Measurements from ENCODE around the gene RFNG. TPM values are rescaled to one million over a fixed set of nuclear protein-coding genes. Genes with fewer than 3 reads are reported as not detected.

Gene RFNG
- total and polyA plus RNA-seq, 2 donors (not counting 1 experiment from before 2014, with no cell fraction given) = 30.1 to 44.5 TPM

- no peaks in the 10 kb centered on the region for H3K9me3 Mint-ChIP-seq (ENCODE audit: insufficient read depth)
- intact Hi-C loops (cut with micrococcal nuclease) = no loop called here
- 81% methylated on average over 23 of the region's 23 CpGs for WGBS (ENCODE audit: insufficient coverage)
These were observed 37.2 kb downstream of the RFNG start for GRCh38 chr17:82014432-82014831.

GRCh38 chr17:82013772-82014321 is 37.8 kb downstream of the RFNG start:
- ATAC-seq (ENCODE audit: low read depth) (no peak), DNase-seq (no peak)
- Histone ChIP-seq H3K4me3 (ENCODE audit: control extremely low read depth in 1 of 5, extremely low read depth in 1 of 5, insufficient read depth in 1 of 5, low read depth in 2 of 5, low read length in 4 of 5) (no peak overlapping the region), H3K27me3 (replicated peaks in 1 of 4; ENCODE audit: control extremely low read depth in 1 of 4, control insufficient read depth in 3 of 4, insufficient read depth in 4 of 4, low read length in 3 of 4) (no peaks in the 10 kb centered on the region), H4K20me1 (ENCODE audit: control insufficient read depth, insufficient read depth, low read length, poor library complexity, severe bottlenecking) (no peaks in the 10 kb centered on the region), H3K4me2 (replicated peaks; ENCODE audit: low read depth, low read length, poor library complexity, severe bottlenecking) (no peak overlapping the region), H3K36me3 (replicated peaks in 1 of 2; ENCODE audit: control extremely low read depth in 1 of 2, control insufficient read depth in 1 of 2, extremely low read depth in 1 of 2, insufficient read depth in 2 of 2, low read length in 1 of 2) (peaks cover 0 to 9% of the 10 kb centered on the region in 2 experiments), H3K9ac (ENCODE audit: low read length) (no peak overlapping the region), H3K4me1 (ENCODE audit: control insufficient read depth in 2 of 2, insufficient read depth in 2 of 2, low read length in 2 of 2) (no peaks in the 10 kb centered on the region), H2AFZ (ENCODE audit: insufficient read depth, low read depth, low read length, poor library complexity, severe bottlenecking) (no peak overlapping the region), H3K79me2 (ENCODE audit: control insufficient read depth, insufficient read depth, low read length) (no peaks in the 10 kb centered on the region), H3K9me3 (ENCODE audit: control extremely low read depth in 1 of 3, control insufficient read depth in 2 of 3, insufficient read depth in 1 of 3, low read length in 2 of 3) (no peaks in the 10 kb centered on the region), H3K27ac (ENCODE audit: low read length in 2 of 2) (no peak overlapping the region)
- Mint-ChIP-seq H3K4me1 (no peaks in the 10 kb centered on the region), H3K4me3 (no peak overlapping the region), H3K9me3 (ENCODE audit: insufficient read depth) (no peaks in the 10 kb centered on the region), H3K27ac (no peak overlapping the region), H3K27me3 (no peaks in the 10 kb centered on the region)
- intact Hi-C loops (cut with micrococcal nuclease) = no loop called here
- ChIA-PET POLR2A (no interaction called here), CTCF (no interaction called here)
- TF ChIP-seq EZH2 (IDR thresholded peaks at IDR 0.05; ENCODE audit: borderline replicate concordance, insufficient read depth, low read depth, low read length, poor library complexity, severe bottlenecking) = no peak
- TF ChIP-seq, protein P1, sequence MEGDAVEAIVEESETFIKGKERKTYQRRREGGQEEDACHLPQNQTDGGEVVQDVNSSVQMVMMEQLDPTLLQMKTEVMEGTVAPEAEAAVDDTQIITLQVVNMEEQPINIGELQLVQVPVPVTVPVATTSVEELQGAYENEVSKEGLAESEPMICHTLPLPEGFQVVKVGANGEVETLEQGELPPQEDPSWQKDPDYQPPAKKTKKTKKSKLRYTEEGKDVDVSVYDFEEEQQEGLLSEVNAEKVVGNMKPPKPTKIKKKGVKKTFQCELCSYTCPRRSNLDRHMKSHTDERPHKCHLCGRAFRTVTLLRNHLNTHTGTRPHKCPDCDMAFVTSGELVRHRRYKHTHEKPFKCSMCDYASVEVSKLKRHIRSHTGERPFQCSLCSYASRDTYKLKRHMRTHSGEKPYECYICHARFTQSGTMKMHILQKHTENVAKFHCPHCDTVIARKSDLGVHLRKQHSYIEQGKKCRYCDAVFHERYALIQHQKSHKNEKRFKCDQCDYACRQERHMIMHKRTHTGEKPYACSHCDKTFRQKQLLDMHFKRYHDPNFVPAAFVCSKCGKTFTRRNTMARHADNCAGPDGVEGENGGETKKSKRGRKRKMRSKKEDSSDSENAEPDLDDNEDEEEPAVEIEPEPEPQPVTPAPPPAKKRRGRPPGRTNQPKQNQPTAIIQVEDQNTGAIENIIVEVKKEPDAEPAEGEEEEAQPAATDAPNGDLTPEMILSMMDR (IDR thresholded peaks at IDR 0.05) = no peak
- 95% methylated on average over 14 of the region's 16 CpGs for WGBS (ENCODE audit: insufficient coverage)

More at GRCh38 chr17:82014432-82014831, 37.2 kb downstream of the RFNG start:
- Mint-ChIP-seq H3K4me3 (no peak overlapping the region), H3K27me3 (no peaks in the 10 kb centered on the region), H3K27ac (no peak overlapping the region), H3K4me1 (no peaks in the 10 kb centered on the region)
- ChIA-PET POLR2A (no interaction called here), CTCF (no interaction called here)
- Histone ChIP-seq H3K4me1 (ENCODE audit: control insufficient read depth in 2 of 2, insufficient read depth in 2 of 2, low read length in 2 of 2) (no peaks in the 10 kb centered on the region), H3K9me3 (ENCODE audit: control extremely low read depth in 1 of 3, control insufficient read depth in 2 of 3, insufficient read depth in 1 of 3, low read length in 2 of 3) (no peaks in the 10 kb centered on the region), H3K9ac (ENCODE audit: low read length) (no peak overlapping the region), H3K4me3 (ENCODE audit: control extremely low read depth in 1 of 5, extremely low read depth in 1 of 5, insufficient read depth in 1 of 5, low read depth in 2 of 5, low read length in 4 of 5) (no peak overlapping the region), H4K20me1 (ENCODE audit: control insufficient read depth, insufficient read depth, low read length, poor library complexity, severe bottlenecking) (no peaks in the 10 kb centered on the region), H3K27ac (ENCODE audit: low read length in 2 of 2) (no peak overlapping the region), H3K4me2 (replicated peaks; ENCODE audit: low read depth, low read length, poor library complexity, severe bottlenecking) (no peak overlapping the region), H3K27me3 (replicated peaks in 1 of 4; ENCODE audit: control extremely low read depth in 1 of 4, control insufficient read depth in 3 of 4, insufficient read depth in 4 of 4, low read length in 3 of 4) (no peaks in the 10 kb centered on the region), H2AFZ (ENCODE audit: insufficient read depth, low read depth, low read length, poor library complexity, severe bottlenecking) (no peak overlapping the region), H3K79me2 (ENCODE audit: control insufficient read depth, insufficient read depth, low read length) (no peaks in the 10 kb centered on the region), H3K36me3 (replicated peaks in 1 of 2; ENCODE audit: control extremely low read depth in 1 of 2, control insufficient read depth in 1 of 2, extremely low read depth in 1 of 2, insufficient read depth in 2 of 2, low read length in 1 of 2) (peaks cover 0 to 9% of the 10 kb centered on the region in 2 experiments)
- ATAC-seq (ENCODE audit: low read depth) (no peak), DNase-seq (no peak)
- TF ChIP-seq, protein P1 (IDR thresholded peaks at IDR 0.05) = no peak
- TF ChIP-seq EZH2 (IDR thresholded peaks at IDR 0.05; ENCODE audit: borderline replicate concordance, insufficient read depth, low read depth, low read length, poor library complexity, severe bottlenecking) = no peak
